Measurements from ENCODE around the gene ACBD6. TPM values are rescaled to one million over a fixed set of nuclear protein-coding genes. Genes with fewer than 3 reads are reported as not detected.
"Not testable (repeated sequence)": the region's sequence is repeated elsewhere in the genome, so short reads cannot be mapped to it uniquely, and the experiment has no call there.

The ACBD6 gene
- total RNA-seq, 1 experiment from 2014 or later = 67.6 TPM

- no peak for DNase-seq (ENCODE audit: low spot score)
Observed at GRCh38 chr1:180489313-180489712, 13.1 kb downstream of the ACBD6 start.

GRCh38 chr1:180488661-180489060 is 13.7 kb downstream of the ACBD6 start:
- DNase-seq (ENCODE audit: low spot score) = no peak

- no peak for DNase-seq (ENCODE audit: low spot score)
Observed at GRCh38 chr1:180486092-180486491, 16.3 kb downstream of the ACBD6 start.

GRCh38 chr1:180484490-180484889 is 17.9 kb downstream of the ACBD6 start:
- no peak for DNase-seq (ENCODE audit: low spot score)

- peak; percentile 45 for DNase-seq (ENCODE audit: low spot score)
Observed at GRCh38 chr1:180482425-180483275, 19.7 kb downstream of the ACBD6 start.

- DNase-seq (ENCODE audit: low spot score) = no peak
Observed at GRCh38 chr1:180470031-180470430, 32.3 kb downstream of the ACBD6 start.

GRCh38 chr1:180468311-180468710 is 34.1 kb downstream of the ACBD6 start:
- DNase-seq (ENCODE audit: low spot score) = no peak

GRCh38 chr1:180462102-180462501 is 40.3 kb downstream of the ACBD6 start:
- no peak for DNase-seq (ENCODE audit: low spot score)

- DNase-seq (ENCODE audit: low spot score) = not testable (repeated sequence)
Observed at GRCh38 chr1:180461682-180462081, 40.7 kb downstream of the ACBD6 start.

- no peak for DNase-seq (ENCODE audit: low spot score)
Observed at GRCh38 chr1:180458807-180459206, 43.6 kb downstream of the ACBD6 start.

GRCh38 chr1:180456191-180456590 is 46.2 kb downstream of the ACBD6 start:
- DNase-seq (ENCODE audit: low spot score) = no peak

- DNase-seq (ENCODE audit: low spot score) = no peak
Observed at GRCh38 chr1:180451504-180451903, 50.9 kb downstream of the ACBD6 start.

GRCh38 chr1:180444522-180444921 is 57.9 kb downstream of the ACBD6 start:
- DNase-seq (ENCODE audit: low spot score) = no peak

GRCh38 chr1:180440335-180440734 is 62.0 kb downstream of the ACBD6 start:
- no peak for DNase-seq (ENCODE audit: low spot score)

- no peak for DNase-seq (ENCODE audit: low spot score)
Observed at GRCh38 chr1:180435566-180435965, 66.8 kb downstream of the ACBD6 start.

- no peak for DNase-seq (ENCODE audit: low spot score)
Observed at GRCh38 chr1:180433873-180434272, 68.5 kb downstream of the ACBD6 start.

GRCh38 chr1:180431683-180432082 is 70.7 kb downstream of the ACBD6 start:
- DNase-seq (ENCODE audit: low spot score) = no peak

GRCh38 chr1:180428782-180429695 is 73.3 kb downstream of the ACBD6 start:
- no peak for DNase-seq (ENCODE audit: low spot score)

- no peak for DNase-seq (ENCODE audit: low spot score)
Observed at GRCh38 chr1:180425952-180426351, 76.4 kb downstream of the ACBD6 start.

GRCh38 chr1:180424848-180425457 is 77.4 kb downstream of the ACBD6 start:
- DNase-seq (ENCODE audit: low spot score) = no peak

- no peak for DNase-seq (ENCODE audit: low spot score)
Observed at GRCh38 chr1:180421614-180422013, 80.8 kb downstream of the ACBD6 start.

- not testable (repeated sequence) for DNase-seq (ENCODE audit: low spot score)
Observed at GRCh38 chr1:180421145-180421544, 81.2 kb downstream of the ACBD6 start.

All from H4 (cell line).